ENCODE measurements around the gene SLC7A9. TPM values are rescaled to one million over a fixed set of nuclear protein-coding genes. Genes with fewer than 3 reads are reported as not detected.

SLC7A9 gene
- 0.28 TPM in 1 of 2 replicates, not detected in the other for total RNA-seq

GRCh38 chr19:32869369-32869965 is at the start of gene SLC7A9:
TSS of gene SLC7A9 (minus strand) at chr19:32869767. CDS start at chr19:32868534, 1,233 bp downstream.

Other genes with a start within 250 kb of the SLC7A9 start
- 33.7 and 35.5 TPM in 2 replicates for gene ANKRD27, start 194.6 kb downstream of the SLC7A9 start, total RNA-seq
- gene RGS9BP, start 193.9 kb downstream of the SLC7A9 start, total RNA-seq, result 0.14 and 0.28 TPM in 2 replicates
- 6.0 and 6.4 TPM in 2 replicates for gene NUDT19, start 177.9 kb downstream of the SLC7A9 start, total RNA-seq
- gene TDRD12, start 150.0 kb downstream of the SLC7A9 start, total RNA-seq, result 0.18 and 0.28 TPM in 2 replicates
- 5.1 and 7.5 TPM in 2 replicates for gene CEP89, start 102.2 kb upstream of the SLC7A9 start, total RNA-seq
- gene FAAP24, start 102.5 kb upstream of the SLC7A9 start, total RNA-seq, result 0.85 and 0.92 TPM in 2 replicates
- gene RHPN2, start 195.1 kb upstream of the SLC7A9 start, total RNA-seq, result 2.2 and 3.1 TPM in 2 replicates
- 5.3 and 8.3 TPM in 2 replicates for gene GPATCH1, start 211.4 kb upstream of the SLC7A9 start, total RNA-seq